ENCODE measurements around the gene FYN.

- TF ChIP-seq ZNF558 (tag by site-specific recombination; IDR thresholded peaks at IDR 0.05), result no peak
- TF ChIP-seq YY1 (tag by site-specific recombination; IDR thresholded peaks at IDR 0.05), result no peak
- TF ChIP-seq, protein P1, sequence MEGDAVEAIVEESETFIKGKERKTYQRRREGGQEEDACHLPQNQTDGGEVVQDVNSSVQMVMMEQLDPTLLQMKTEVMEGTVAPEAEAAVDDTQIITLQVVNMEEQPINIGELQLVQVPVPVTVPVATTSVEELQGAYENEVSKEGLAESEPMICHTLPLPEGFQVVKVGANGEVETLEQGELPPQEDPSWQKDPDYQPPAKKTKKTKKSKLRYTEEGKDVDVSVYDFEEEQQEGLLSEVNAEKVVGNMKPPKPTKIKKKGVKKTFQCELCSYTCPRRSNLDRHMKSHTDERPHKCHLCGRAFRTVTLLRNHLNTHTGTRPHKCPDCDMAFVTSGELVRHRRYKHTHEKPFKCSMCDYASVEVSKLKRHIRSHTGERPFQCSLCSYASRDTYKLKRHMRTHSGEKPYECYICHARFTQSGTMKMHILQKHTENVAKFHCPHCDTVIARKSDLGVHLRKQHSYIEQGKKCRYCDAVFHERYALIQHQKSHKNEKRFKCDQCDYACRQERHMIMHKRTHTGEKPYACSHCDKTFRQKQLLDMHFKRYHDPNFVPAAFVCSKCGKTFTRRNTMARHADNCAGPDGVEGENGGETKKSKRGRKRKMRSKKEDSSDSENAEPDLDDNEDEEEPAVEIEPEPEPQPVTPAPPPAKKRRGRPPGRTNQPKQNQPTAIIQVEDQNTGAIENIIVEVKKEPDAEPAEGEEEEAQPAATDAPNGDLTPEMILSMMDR (tag by site-specific recombination; IDR thresholded peaks at IDR 0.05), result no peak
- no peak for TF ChIP-seq REST (tag by site-specific recombination; IDR thresholded peaks at IDR 0.05)
Observed at GRCh38 chr6:111921103-111921502, 47.9 kb upstream of the FYN start.

All from HEK293 (cell line).